HEK293 (cell line): ENCODE results near the gene UTP11.

Source experiments
- CTCF ChIA-PET: fragments of 350-600 bp; formaldehyde crosslinking; extraction: SDS; loops from one replicate; lab custom pipeline; 2021; ENCODE audit warnings: antibody characterized with exemption; lab: Yijun Ruan, JAX
- POLR2A ChIA-PET: fragments of 300-600 bp; formaldehyde crosslinking; extraction: SDS; loops from one replicate; lab custom pipeline; 2020; ENCODE audit warnings: antibody characterized with exemption, inconsistent platforms; lab: Yijun Ruan, JAX
- H3K27ac ChIP-seq: fragments of 200-500 bp; sonication (Bioruptor generic); 2 replicates; pipeline ENCODE4 v1.5.1; 2014; ENCODE audit warnings: low read depth, low read length, control low read depth, inconsistent platforms; ENCODE audit errors: extremely low read depth
- H3K36me3 ChIP-seq, 2 experiments: fragments of 200-500 bp in 1 of 2; sonication (Bioruptor generic) in 1 of 2; 1 replicate in 1 of 2; 2 replicates in 1 of 2; pipeline ENCODE4 v1.5.1; 2014 to 2017; ENCODE audit warnings: inconsistent platforms in 2 of 2, low read length in 2 of 2; ENCODE audit not compliant: control insufficient read depth in 2 of 2, insufficient read depth in 1 of 2
- H3K4me1 ChIP-seq: fragments of 200-500 bp; sonication (Bioruptor generic); 2 replicates; pipeline ENCODE4 v1.5.1; 2014; ENCODE audit warnings: mild to moderate bottlenecking, low read length, inconsistent platforms; ENCODE audit not compliant: control insufficient read depth, insufficient read depth
- H3K4me3 ChIP-seq: 2 replicates; pipeline ENCODE4 v1.5.1; 2011; ENCODE audit warnings: low read depth, mild to moderate bottlenecking, control low read depth, low read length, moderate library complexity
- H3K9me3 ChIP-seq: fragments of 200-500 bp; sonication (Bioruptor generic); 2 replicates; pipeline ENCODE4 v1.5.1; 2014; ENCODE audit warnings: low read depth, low read length, inconsistent platforms; ENCODE audit not compliant: control insufficient read depth, insufficient read depth
- EGR2 ChIP-seq: fragments of 450-650 bp; formaldehyde crosslinking; IDR thresholded peaks from 2 replicates; pipeline ENCODE4 v1.5.1; 2016; ENCODE audit warnings: low read depth, missing biosample characterization, missing genetic modification characterization
- PBX3 ChIP-seq: sonication (generic); formaldehyde crosslinking; IDR thresholded peaks from 2 replicates; pipeline ENCODE4 v1.8.1; 2022; ENCODE audit warnings: mild to moderate bottlenecking, moderate library complexity, missing genetic modification reagents
- SETDB1 ChIP-seq: IDR thresholded peaks from one replicate; pipeline ENCODE4 v1.6.1; 2017; ENCODE audit warnings: mild to moderate bottlenecking, low read length, moderate library complexity, mixed read lengths; ENCODE audit not compliant: insufficient read length
- ZBTB6 ChIP-seq: fragments of 450-650 bp; formaldehyde crosslinking; IDR thresholded peaks from 2 replicates; pipeline ENCODE4 v1.5.1; 2017; ENCODE audit warnings: missing biosample characterization, missing genetic modification characterization
- ZFP37 ChIP-seq: fragments of 450-650 bp; formaldehyde crosslinking; IDR thresholded peaks from 2 replicates; pipeline ENCODE4 v1.5.1; 2016; ENCODE audit warnings: missing biosample characterization, missing genetic modification characterization
- ZNF146 ChIP-seq: fragments of 450-650 bp; formaldehyde crosslinking; IDR thresholded peaks from 2 replicates; pipeline ENCODE4 v1.5.1; 2016; ENCODE audit warnings: missing biosample characterization, missing genetic modification characterization
- ZNF157 ChIP-seq: fragments of 450-650 bp; formaldehyde crosslinking; IDR thresholded peaks from 2 replicates; pipeline ENCODE4 v1.5.1; 2016; ENCODE audit warnings: missing biosample characterization, missing genetic modification characterization
- ZNF311 ChIP-seq: fragments of 450-650 bp; formaldehyde crosslinking; IDR thresholded peaks from 2 replicates; pipeline ENCODE4 v1.5.1; 2017; ENCODE audit warnings: missing biosample characterization, missing genetic modification characterization, borderline replicate concordance
- ZNF473 ChIP-seq: fragments of 450-650 bp; formaldehyde crosslinking; IDR thresholded peaks from 2 replicates; pipeline ENCODE4 v1.5.1; 2017; ENCODE audit warnings: missing biosample characterization, missing genetic modification characterization
- ZNF501 ChIP-seq: fragments of 450-650 bp; formaldehyde crosslinking; IDR thresholded peaks from 2 replicates; pipeline ENCODE4 v1.5.1; 2016; ENCODE audit warnings: missing biosample characterization, missing genetic modification characterization
- ZNF548 ChIP-seq: fragments of 450-650 bp; formaldehyde crosslinking; IDR thresholded peaks from 2 replicates; pipeline ENCODE4 v1.5.1; 2016; ENCODE audit warnings: missing biosample characterization, missing genetic modification characterization
- ZNF558 ChIP-seq: fragments of 450-650 bp; formaldehyde crosslinking; IDR thresholded peaks from 2 replicates; pipeline ENCODE4 v1.5.1; 2016; ENCODE audit warnings: missing biosample characterization, missing genetic modification characterization
- ZNF629 ChIP-seq: fragments of 450-650 bp; formaldehyde crosslinking; IDR thresholded peaks from 2 replicates; pipeline ENCODE4 v1.5.1; 2017; ENCODE audit warnings: missing biosample characterization, missing genetic modification characterization
- ZNF701 ChIP-seq: fragments of 450-650 bp; formaldehyde crosslinking; IDR thresholded peaks from 2 replicates; pipeline ENCODE4 v1.5.1; 2016; ENCODE audit warnings: missing biosample characterization, missing genetic modification characterization
- ZNF776 ChIP-seq: fragments of 450-650 bp; formaldehyde crosslinking; IDR thresholded peaks from 2 replicates; pipeline ENCODE4 v1.5.0; 2017; ENCODE audit warnings: missing biosample characterization, missing genetic modification characterization, borderline replicate concordance

The UTP11 gene

GRCh38 chr1:37995751-37996345, 16.7 kb upstream of the UTP11 start (continued):
- TF ChIP-seq ZNF157 (tag by site-specific recombination) (no peak), ZNF548 (tag by site-specific recombination) (no peak), EGR2 (no peak), PBX3 (CRISPR knock-in tag) (no peak), ZBTB6 (tag by site-specific recombination) (no peak), ZNF501 (tag by site-specific recombination) (no peak), ZNF311 (no peak)

- H3K27ac ChIP-seq: no peak overlapping the region
Observed at GRCh38 chr1:37997256-37998088, 15.1 kb upstream of the UTP11 start.

GRCh38 chr1:37998089-37998808, 14.3 kb upstream of the UTP11 start:
- Histone ChIP-seq H3K4me1 (peaks cover 17% of the 10 kb centered on the region), H3K36me3 (peaks cover 0 to 45% of the 10 kb centered on the region in 2 experiments; a peak in 1 of 3 replicates), H3K9me3 (no peaks in the 10 kb centered on the region), H3K27ac (no peak overlapping the region), H3K4me3 (no peak overlapping the region)
- ChIA-PET CTCF (no interaction called here), POLR2A (interaction anchor here (6.3 kb wide), 1 partner anchor 15 kb away, joined by 44 read pairs; the partner anchor contains the start of gene UTP11)
- TF ChIP-seq ZFP37 (tag by site-specific recombination) (peak; percentile 97), ZNF701 (tag by site-specific recombination) (no peak)

More at GRCh38 chr1:37997256-37998088, 15.1 kb upstream of the UTP11 start:
- Histone ChIP-seq H3K4me1 (peaks cover 17% of the 10 kb centered on the region), H3K4me3 (no peak overlapping the region), H3K36me3 (peaks cover 0 to 45% of the 10 kb centered on the region in 2 experiments; a peak in 1 of 3 replicates), H3K9me3 (no peaks in the 10 kb centered on the region)
- POLR2A ChIA-PET: no interaction called here
- CTCF ChIA-PET: no interaction called here
- TF ChIP-seq ZNF473 (no peak), ZNF629 (tag by site-specific recombination) (no peak), SETDB1 (no peak)

- Histone ChIP-seq H3K36me3 (peaks cover 0 to 45% of the 10 kb centered on the region in 2 experiments; a peak in 1 of 3 replicates), H3K4me3 (no peak overlapping the region), H3K27ac (no peak overlapping the region), H3K4me1 (peaks cover 17% of the 10 kb centered on the region), H3K9me3 (no peaks in the 10 kb centered on the region)
- POLR2A ChIA-PET: interaction anchor here (1.2 to 6.3 kb wide), 2 partner anchors 7 to 14 kb away, joined by 3 to 44 read pairs; partner anchors contain the start of gene UTP11
- TF ChIP-seq ZNF776 (tag by site-specific recombination): no peak
- no peak for TF ChIP-seq ZNF558 (tag by site-specific recombination)
- no peak for TF ChIP-seq ZNF146 (tag by site-specific recombination)
- CTCF ChIA-PET: interaction anchor here (1.4 to 2.2 kb wide), 2 partner anchors 8 to 836 kb away, joined by 3 to 21 read pairs; partner anchors contain the start of gene SF3A3
Observed at GRCh38 chr1:37998913-37999429, 13.6 kb upstream of the UTP11 start.
